Mesenchymal stem cell (in vitro differentiated cells and primary cell): Measurements from ENCODE around the gene TMEM200A.

Experiments used
- DNase-seq: peaks from one replicate; pipeline ENCODE4 v3.0.0-alpha.2; 2013
- H2AFZ ChIP-seq: one replicate; pipeline ENCODE4 v1.6.1; 2013; ENCODE audit warnings: low read depth, mild to moderate bottlenecking, control low read depth, inconsistent platforms, low read length, moderate library complexity
- H2AK5ac ChIP-seq: 2 replicates; pipeline ENCODE4 v1.6.1; 2013; ENCODE audit warnings: low read length, moderate library complexity, mild to moderate bottlenecking, inconsistent platforms; ENCODE audit not compliant: severe bottlenecking
- H2BK120ac ChIP-seq: one replicate; pipeline ENCODE4 v1.6.1; 2013; ENCODE audit warnings: low read depth, mild to moderate bottlenecking, inconsistent platforms, low read length, moderate library complexity
- H2BK12ac ChIP-seq, 2 experiments: one replicate each; pipeline ENCODE4 v1.6.1; 2013; ENCODE audit warnings: inconsistent platforms in 2 of 2, low read length in 2 of 2, mild to moderate bottlenecking in 2 of 2, moderate library complexity in 2 of 2, control low read depth in 1 of 2
- H2BK15ac ChIP-seq: one replicate; pipeline ENCODE4 v1.6.1; 2013; ENCODE audit warnings: mild to moderate bottlenecking, low read depth, inconsistent platforms; ENCODE audit not compliant: poor library complexity, severe bottlenecking
- H2BK5ac ChIP-seq: 2 replicates; pipeline ENCODE4 v1.6.1; 2013; ENCODE audit warnings: low read depth, mild to moderate bottlenecking, low read length, control low read depth, inconsistent platforms; ENCODE audit not compliant: poor library complexity, severe bottlenecking
- H3K14ac ChIP-seq, 2 experiments: one replicate each; pipeline ENCODE4 v1.6.1; 2013; ENCODE audit warnings: inconsistent platforms in 2 of 2, low read length in 2 of 2, control low read depth in 1 of 2, mild to moderate bottlenecking in 1 of 2, moderate library complexity in 1 of 2
- H3K18ac ChIP-seq, 2 experiments: one replicate each; pipeline ENCODE4 v1.6.1; 2013; ENCODE audit warnings: inconsistent platforms in 2 of 2, low read length in 2 of 2, control low read depth in 1 of 2, low read depth in 1 of 2, mild to moderate bottlenecking in 1 of 2
- H3K23ac ChIP-seq, 2 experiments: one replicate each; pipeline ENCODE4 v1.6.1; 2013; ENCODE audit warnings: inconsistent platforms in 2 of 2, low read length in 2 of 2, mild to moderate bottlenecking in 2 of 2, moderate library complexity in 2 of 2, control low read depth in 1 of 2
- H3K27ac ChIP-seq: 2 replicates; pipeline ENCODE4 v1.5.1; 2013; ENCODE audit warnings: mild to moderate bottlenecking, moderate library complexity, low read length, control low read depth, inconsistent platforms; ENCODE audit not compliant: poor library complexity, severe bottlenecking
- H3K27me3 ChIP-seq, 2 experiments: 2 replicates each; pipeline versions ENCODE4 v1.6.1 to v1.7.0; 2013; ENCODE audit warnings: low read length in 2 of 2, mild to moderate bottlenecking in 2 of 2, moderate library complexity in 2 of 2, control low read depth in 1 of 2, inconsistent platforms in 1 of 2; ENCODE audit not compliant: control insufficient read depth in 1 of 2, insufficient read depth in 1 of 2
- H3K36me3 ChIP-seq, 2 experiments: 2 replicates each; pipeline versions ENCODE4 v1.6.1 to v1.7.0; 2013; ENCODE audit warnings: low read length in 2 of 2, control low read depth in 1 of 2, inconsistent platforms in 1 of 2, low read depth in 1 of 2, mild to moderate bottlenecking in 1 of 2; ENCODE audit not compliant: insufficient read depth in 2 of 2, control insufficient read depth in 1 of 2
- H3K4ac ChIP-seq, 2 experiments: one replicate each; pipeline ENCODE4 v1.6.1; 2013; ENCODE audit warnings: inconsistent platforms in 2 of 2, low read length in 2 of 2, mild to moderate bottlenecking in 2 of 2, moderate library complexity in 2 of 2, control low read depth in 1 of 2, low read depth in 1 of 2
- H3K4me1 ChIP-seq: 2 replicates; pipeline ENCODE4 v1.6.1; 2013; ENCODE audit warnings: low read depth, low read length, control low read depth; ENCODE audit not compliant: control insufficient read depth, insufficient read depth
- H3K4me2 ChIP-seq: 2 replicates; pipeline ENCODE4 v1.6.1; 2013; ENCODE audit warnings: low read length, mild to moderate bottlenecking, inconsistent platforms; ENCODE audit not compliant: poor library complexity, severe bottlenecking
- H3K4me3 ChIP-seq, 2 experiments: 2 replicates each; pipeline versions ENCODE4 v1.5.1 to v1.7.0; 2013; ENCODE audit warnings: low read length in 2 of 2, mild to moderate bottlenecking in 2 of 2, control low read depth in 1 of 2, low read depth in 1 of 2; ENCODE audit not compliant: insufficient read depth in 1 of 2
- H3K79me1 ChIP-seq: replicated peaks from 2 replicates; pipeline ENCODE4 v1.6.1; 2013; ENCODE audit warnings: mild to moderate bottlenecking, control low read depth, low read length, inconsistent platforms; ENCODE audit not compliant: poor library complexity, severe bottlenecking
- H3K9ac ChIP-seq: 2 replicates; pipeline ENCODE4 v1.7.0; 2013; ENCODE audit warnings: mild to moderate bottlenecking, low read length, moderate library complexity
- H3K9me3 ChIP-seq: 2 replicates; pipeline ENCODE4 v1.7.0; 2013; ENCODE audit warnings: mild to moderate bottlenecking, low read length; ENCODE audit not compliant: control insufficient read depth
- H4K8ac ChIP-seq: one replicate; pipeline ENCODE4 v1.6.1; 2013; ENCODE audit warnings: inconsistent platforms, mild to moderate bottlenecking, low read length, moderate library complexity
- H4K91ac ChIP-seq: one replicate; pipeline ENCODE4 v1.6.1; 2013; ENCODE audit warnings: mild to moderate bottlenecking, low read length, inconsistent platforms
- WGBS: methylation state at CpG from one replicate; pipeline ENCODE4 v1.1.7; 2013; ENCODE audit warnings: mixed read lengths; 5-methylcytosine and 5-hydroxymethylcytosine counted together

TMEM200A gene

DNA sequence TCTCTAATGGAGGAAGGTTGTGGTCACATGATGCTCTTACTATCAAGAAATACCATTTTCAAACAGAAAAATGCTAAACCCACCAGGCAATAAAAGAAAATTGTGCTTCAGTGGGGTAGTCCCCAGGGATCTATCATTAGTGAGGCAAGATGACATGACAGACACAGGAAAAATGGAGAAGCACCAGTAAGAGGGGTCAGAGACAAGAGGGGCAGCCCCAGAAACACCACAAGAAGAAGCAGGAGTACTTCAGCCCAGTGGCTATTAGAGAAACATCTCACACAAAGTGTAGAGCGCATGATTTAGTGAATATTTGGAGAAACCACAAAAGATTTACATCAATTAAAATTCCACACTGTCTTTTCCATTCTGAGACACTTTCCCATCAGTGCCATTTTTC, 10.2 kb upstream of the TMEM200A start:
- 96% methylated on average over 1 of the region's 1 CpG for WGBS
- peaks cover 0 to 3% of the 10 kb centered on the region in 2 experiments for H3K27me3 ChIP-seq
- no peak overlapping the region for H3K4ac ChIP-seq
- H3K18ac ChIP-seq: no peak overlapping the region
- H3K4me3 ChIP-seq: no peak overlapping the region
- no peak overlapping the region for H2AFZ ChIP-seq
- no peak overlapping the region for H2BK5ac ChIP-seq
- H2BK120ac ChIP-seq: no peak overlapping the region
- H4K91ac ChIP-seq: no peak overlapping the region
- no peak overlapping the region for H2BK12ac ChIP-seq
- H2AK5ac ChIP-seq: no peak overlapping the region
- H4K8ac ChIP-seq: no peak overlapping the region
- no peak overlapping the region for H3K23ac ChIP-seq
- no peak for DNase-seq
- H3K14ac ChIP-seq: no peak overlapping the region
- H2BK15ac ChIP-seq: no peak overlapping the region
- peaks cover 3% of the 10 kb centered on the region for H3K9me3 ChIP-seq
- no peak overlapping the region for H3K9ac ChIP-seq
- H3K36me3 ChIP-seq: peaks cover 0 to 5% of the 10 kb centered on the region in 2 experiments
- no peaks in the 10 kb centered on the region for H3K79me1 ChIP-seq
- no peak overlapping the region for H3K4me2 ChIP-seq
- H3K27ac ChIP-seq: no peak overlapping the region
- H3K4me1 ChIP-seq: no peaks in the 10 kb centered on the region

DNA sequence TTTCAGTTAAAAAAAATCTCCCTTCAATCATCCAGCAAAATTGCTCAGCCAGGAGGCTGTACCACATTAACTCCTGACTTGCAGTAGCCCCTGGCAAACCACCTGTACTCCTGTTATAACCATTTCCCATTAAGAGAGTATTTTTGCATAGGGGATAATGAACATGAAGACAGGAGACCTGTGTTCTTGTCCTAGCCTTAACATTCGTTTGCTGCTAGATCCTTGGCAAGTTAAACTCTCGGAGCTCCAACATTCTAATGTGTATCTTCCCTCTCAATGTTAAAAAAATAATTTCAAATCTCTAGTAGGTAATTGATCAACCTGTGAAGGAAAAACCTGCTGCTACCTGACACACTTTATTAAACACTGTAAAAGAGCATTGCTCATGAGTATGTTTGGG, 8.4 kb upstream of the TMEM200A start:
- no peak overlapping the region for H2BK120ac ChIP-seq
- no peak overlapping the region for H3K9ac ChIP-seq
- H3K4me2 ChIP-seq: no peak overlapping the region
- no peak overlapping the region for H2AK5ac ChIP-seq
- no peak overlapping the region for H3K27ac ChIP-seq
- H3K4ac ChIP-seq: no peak overlapping the region
- H3K27me3 ChIP-seq: peaks cover 0 to 3% of the 10 kb centered on the region in 2 experiments
- H3K23ac ChIP-seq: no peak overlapping the region
- H3K14ac ChIP-seq: no peak overlapping the region
- DNase-seq: no peak
- H2BK5ac ChIP-seq: no peak overlapping the region
- H3K79me1 ChIP-seq: no peaks in the 10 kb centered on the region
- no CpG with 5 or more reads among the region's 2 CpGs for WGBS
- no peak overlapping the region for H3K4me3 ChIP-seq
- H4K8ac ChIP-seq: no peak overlapping the region
- no peaks in the 10 kb centered on the region for H3K4me1 ChIP-seq
- peaks cover 3% of the 10 kb centered on the region for H3K9me3 ChIP-seq
- H2BK12ac ChIP-seq: no peak overlapping the region
- no peak overlapping the region for H3K18ac ChIP-seq
- peaks cover 0 to 5% of the 10 kb centered on the region in 2 experiments for H3K36me3 ChIP-seq
- no peak overlapping the region for H4K91ac ChIP-seq
- no peak overlapping the region for H2BK15ac ChIP-seq
- H2AFZ ChIP-seq: no peak overlapping the region

DNA sequence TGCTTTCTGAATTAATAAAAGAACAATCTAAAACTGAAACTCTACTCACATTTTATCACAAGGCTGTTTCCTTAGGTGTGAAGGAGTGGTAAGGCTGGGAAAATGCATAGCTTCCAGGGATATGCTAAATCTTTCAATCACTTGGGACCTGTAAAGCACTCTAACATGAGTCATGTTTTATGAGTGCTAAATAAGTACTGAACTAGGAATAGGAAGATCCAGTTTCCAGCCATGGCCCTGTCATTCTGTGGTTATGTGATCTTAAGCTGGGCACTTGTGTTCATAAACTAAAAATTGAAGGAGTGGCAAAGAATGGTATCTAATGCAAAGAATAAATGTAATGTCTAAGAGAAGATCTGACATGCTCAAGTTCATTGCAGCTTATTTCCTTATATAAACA, 6.1 kb upstream of the TMEM200A start:
- no peaks in the 10 kb centered on the region for H3K9me3 ChIP-seq
- DNase-seq: no peak
- no peak overlapping the region for H2BK120ac ChIP-seq

DNA sequence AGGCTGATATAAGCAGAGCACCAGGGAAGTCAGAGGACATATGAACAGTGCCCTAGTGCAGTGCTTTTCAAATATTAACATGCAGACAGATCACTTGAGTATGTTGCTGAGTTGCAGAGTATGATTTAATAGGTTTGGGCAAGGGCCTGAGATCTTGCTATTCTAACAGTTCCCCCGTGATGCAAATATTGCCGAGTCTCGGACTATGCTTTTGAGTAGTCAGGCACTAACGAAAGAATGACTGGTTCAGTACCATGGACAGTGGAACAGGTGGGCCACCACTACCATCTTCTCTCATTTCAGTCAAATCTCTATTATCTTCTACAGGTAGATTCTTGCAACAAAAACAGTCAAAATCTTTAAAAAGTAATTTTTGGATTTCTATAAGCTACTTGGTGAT, 3.7 kb upstream of the TMEM200A start:
- Histone ChIP-seq H3K79me1 (no peaks in the 10 kb centered on the region), H3K14ac (no peak overlapping the region), H3K27me3 (peaks cover 0 to 13% of the 10 kb centered on the region in 2 experiments), H3K4me2 (no peak overlapping the region), H2BK5ac (no peak overlapping the region), H4K8ac (no peak overlapping the region), H2AFZ (no peak overlapping the region), H3K9me3 (no peaks in the 10 kb centered on the region), H3K36me3 (no peaks in the 10 kb centered on the region), H3K4me3 (no peak overlapping the region), H2BK12ac (no peak overlapping the region), H3K27ac (no peak overlapping the region), H3K4ac (no peak overlapping the region), H4K91ac (no peak overlapping the region), H3K23ac (no peak overlapping the region), H3K18ac (no peak overlapping the region), H2AK5ac (no peak overlapping the region), H3K9ac (no peak overlapping the region), H2BK15ac (no peak overlapping the region), H2BK120ac (no peak overlapping the region), H3K4me1 (peaks cover 13% of the 10 kb centered on the region)
- WGBS: 71% methylated on average over 4 of the region's 4 CpGs
- DNase-seq: no peak

More for the DNA sequence above, 6.1 kb upstream of the TMEM200A start:
- Histone ChIP-seq H3K36me3 (no peaks in the 10 kb centered on the region), H2BK5ac (no peak overlapping the region), H3K14ac (no peak overlapping the region), H2BK15ac (no peak overlapping the region), H3K4me2 (no peak overlapping the region), H3K79me1 (no peaks in the 10 kb centered on the region), H3K27ac (no peak overlapping the region), H3K4me1 (no peaks in the 10 kb centered on the region), H3K9ac (no peak overlapping the region), H4K8ac (no peak overlapping the region), H3K27me3 (peaks cover 0 to 4% of the 10 kb centered on the region in 2 experiments), H2BK12ac (no peak overlapping the region), H4K91ac (no peak overlapping the region), H2AK5ac (no peak overlapping the region), H3K4me3 (no peak overlapping the region), H3K23ac (no peak overlapping the region), H3K4ac (no peak overlapping the region), H3K18ac (no peak overlapping the region), H2AFZ (no peak overlapping the region)
